Body of pancreas (tissue), 4 donors: ENCODE data around the gene TXNDC16. TPM values are rescaled to one million over a fixed set of nuclear protein-coding genes. Genes with fewer than 3 reads are reported as not detected.

Experiments
- ATAC-seq: fragments of 150-250 bp; one replicate; pipeline ENCODE4 v1.9.1; 2016
- DNase-seq, 4 donors: peaks; one replicate each; pipeline ENCODE4 v3.0.0-alpha.2; 2019
- H3K27ac ChIP-seq, 4 donors: fragments of 200-600 bp; sonication (generic); 1 replicate in 3 of 4; 2 replicates in 1 of 4; pipeline versions ENCODE4 v1.5.1 to v1.6.1; 2016 to 2019; ENCODE audit warnings: mild to moderate bottlenecking in 1 of 4, mixed read lengths in 1 of 4, moderate library complexity in 1 of 4
- H3K27me3 ChIP-seq, 2 donors: fragments of 200-600 bp; sonication (generic); one replicate each; pipeline ENCODE4 v1.6.0; 2016; ENCODE audit warnings: mild to moderate bottlenecking in 1 of 2
- H3K36me3 ChIP-seq, 2 donors: fragments of 200-600 bp; sonication (generic); replicated peaks in 1 of 2; 2 replicates each; pipeline ENCODE4 v1.5.1; 2016; ENCODE audit warnings: low read depth in 2 of 2; ENCODE audit not compliant: insufficient read depth in 1 of 2
- H3K4me1 ChIP-seq: fragments of 200-600 bp; sonication (generic); one replicate; pipeline ENCODE4 v1.6.0; 2016
- H3K4me3 ChIP-seq, 2 donors: fragments of 200-600 bp; sonication (generic); 1 replicate in 1 of 2; 2 replicates in 1 of 2; pipeline ENCODE4 v1.5.1; 2016 to 2019
- H3K9me3 ChIP-seq, 3 donors: fragments of 200-600 bp; sonication (generic); 1 replicate in 2 of 3; 2 replicates in 1 of 3; pipeline ENCODE4 v1.5.1; 2016
- POLR2A ChIP-seq, 3 donors: fragments of 450-650 bp; IDR thresholded peaks; one replicate each; pipeline ENCODE4 v1.6.1; 2016; ENCODE audit warnings: antibody characterized with exemption in 3 of 3, mild to moderate bottlenecking in 2 of 3
- WGBS, 2 donors: methylation state at CpG; one replicate each; pipeline ENCODE4 v1.1.5; 2017; 5-methylcytosine and 5-hydroxymethylcytosine counted together
- intact Hi-C: fragments of 100-400 bp; cut with DNase I; formaldehyde crosslinking; loops from one replicate; pipeline ENCODE4 v1.15.1; 2023
- total RNA-seq, 2 donors: library from RNA; depleted of rRNA; stranded (reverse); fragments of >200 nt; gene quantifications; one replicate each; pipeline ENCODE4 v1.1.0, GENCODE V29; 2016
- TF ChIP-seq, protein P1 (sequence below), 7 experiments: fragments of 450-650 bp in 4 of 7; fragments of 200-600 bp in 3 of 7; sonication (generic) in 3 of 7; IDR thresholded peaks; one replicate each; pipeline ENCODE4 v1.5.1; 2016 to 2019; ENCODE audit warnings: antibody characterized with exemption in 7 of 7

Gene TXNDC16
- total RNA-seq, 2 donors from 2014 or later = 4.0 to 7.5 TPM

DNA sequence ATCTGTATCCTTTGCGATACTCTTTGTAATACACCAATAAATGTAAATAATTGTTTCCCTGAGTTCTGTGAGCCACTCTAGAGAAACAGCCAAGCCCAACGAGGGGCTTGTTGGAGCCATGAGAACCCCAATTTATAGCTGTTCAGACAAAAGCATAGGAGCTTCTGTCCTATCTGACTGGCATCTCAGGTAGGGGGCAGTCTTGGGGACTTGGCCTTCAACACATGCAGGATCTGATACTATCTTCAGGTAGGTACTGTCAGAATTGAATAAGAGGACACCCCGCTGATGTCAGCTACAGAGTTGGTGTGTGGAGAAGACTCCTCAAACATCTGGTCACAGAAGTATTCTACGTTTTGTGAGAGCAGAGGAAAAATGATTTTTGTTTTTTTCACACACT is 25.3 kb downstream of the TXNDC16 start:
- 89 to 94% methylated on average over 4 of the region's 4 CpGs for WGBS, 2 donors

DNA sequence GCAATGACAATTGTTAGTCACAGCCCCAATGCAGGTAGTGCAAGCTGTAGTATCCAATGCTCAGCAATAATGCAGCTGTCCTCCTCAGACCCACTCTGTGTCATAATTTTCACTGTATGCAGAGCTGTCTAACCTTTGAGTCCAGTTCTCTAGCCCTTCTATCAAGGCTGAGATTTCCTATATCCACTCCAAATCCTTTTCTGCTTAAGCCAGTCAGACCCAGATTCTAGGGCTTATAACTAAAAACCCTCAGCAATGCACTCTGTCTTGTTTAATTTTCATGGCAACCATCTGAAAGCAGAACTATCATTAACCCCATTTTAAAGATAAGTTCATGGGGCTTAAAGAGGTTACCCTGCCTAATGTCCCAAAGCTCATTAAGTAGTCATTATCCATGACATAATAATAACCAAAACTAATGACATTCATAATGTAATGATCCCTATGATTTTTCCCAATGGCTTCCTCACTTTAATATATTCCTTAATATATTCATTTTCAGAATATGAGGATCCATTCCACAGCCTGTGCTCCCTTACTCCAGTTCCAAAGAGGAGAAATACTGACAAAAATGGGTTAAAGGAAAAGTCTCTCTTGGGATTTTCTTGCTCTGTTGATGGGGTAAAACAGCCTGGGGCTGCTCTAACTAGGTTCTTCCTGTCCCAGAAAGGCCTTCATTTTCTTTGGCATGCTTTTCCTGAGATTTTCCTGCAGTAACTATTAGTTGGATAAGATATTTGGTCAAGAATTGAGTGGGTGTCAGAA is 29.5 kb downstream of the TXNDC16 start:
- H3K4me1 ChIP-seq = no peaks in the 10 kb centered on the region
- DNase-seq (no peak), ATAC-seq (no peak)
- no peaks in the 10 kb centered on the region for H3K27me3 ChIP-seq
- no peaks in the 10 kb centered on the region for H3K36me3 ChIP-seq
- H3K4me3 ChIP-seq = no peak overlapping the region
- TF ChIP-seq, protein P1, sequence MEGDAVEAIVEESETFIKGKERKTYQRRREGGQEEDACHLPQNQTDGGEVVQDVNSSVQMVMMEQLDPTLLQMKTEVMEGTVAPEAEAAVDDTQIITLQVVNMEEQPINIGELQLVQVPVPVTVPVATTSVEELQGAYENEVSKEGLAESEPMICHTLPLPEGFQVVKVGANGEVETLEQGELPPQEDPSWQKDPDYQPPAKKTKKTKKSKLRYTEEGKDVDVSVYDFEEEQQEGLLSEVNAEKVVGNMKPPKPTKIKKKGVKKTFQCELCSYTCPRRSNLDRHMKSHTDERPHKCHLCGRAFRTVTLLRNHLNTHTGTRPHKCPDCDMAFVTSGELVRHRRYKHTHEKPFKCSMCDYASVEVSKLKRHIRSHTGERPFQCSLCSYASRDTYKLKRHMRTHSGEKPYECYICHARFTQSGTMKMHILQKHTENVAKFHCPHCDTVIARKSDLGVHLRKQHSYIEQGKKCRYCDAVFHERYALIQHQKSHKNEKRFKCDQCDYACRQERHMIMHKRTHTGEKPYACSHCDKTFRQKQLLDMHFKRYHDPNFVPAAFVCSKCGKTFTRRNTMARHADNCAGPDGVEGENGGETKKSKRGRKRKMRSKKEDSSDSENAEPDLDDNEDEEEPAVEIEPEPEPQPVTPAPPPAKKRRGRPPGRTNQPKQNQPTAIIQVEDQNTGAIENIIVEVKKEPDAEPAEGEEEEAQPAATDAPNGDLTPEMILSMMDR (IDR thresholded peaks at IDR 0.05) = no peak
- TF ChIP-seq POLR2A (IDR thresholded peaks at IDR 0.05) = no peak
- H3K27ac ChIP-seq = no peak overlapping the region
- no peaks in the 10 kb centered on the region for H3K9me3 ChIP-seq
- intact Hi-C loops = no loop called here

More for the DNA sequence above, 25.3 kb downstream of the TXNDC16 start:
- Histone ChIP-seq H3K9me3 (no peaks in the 10 kb centered on the region), H3K27me3 (no peaks in the 10 kb centered on the region), H3K27ac (no peak overlapping the region), H3K36me3 (no peaks in the 10 kb centered on the region), H3K4me3 (no peak overlapping the region), H3K4me1 (no peaks in the 10 kb centered on the region)
- intact Hi-C loops = no loop called here
- no peak for ATAC-seq
- no peak for DNase-seq
- TF ChIP-seq, protein P1 (IDR thresholded peaks at IDR 0.05) = no peak
- TF ChIP-seq POLR2A (IDR thresholded peaks at IDR 0.05) = no peak

DNA sequence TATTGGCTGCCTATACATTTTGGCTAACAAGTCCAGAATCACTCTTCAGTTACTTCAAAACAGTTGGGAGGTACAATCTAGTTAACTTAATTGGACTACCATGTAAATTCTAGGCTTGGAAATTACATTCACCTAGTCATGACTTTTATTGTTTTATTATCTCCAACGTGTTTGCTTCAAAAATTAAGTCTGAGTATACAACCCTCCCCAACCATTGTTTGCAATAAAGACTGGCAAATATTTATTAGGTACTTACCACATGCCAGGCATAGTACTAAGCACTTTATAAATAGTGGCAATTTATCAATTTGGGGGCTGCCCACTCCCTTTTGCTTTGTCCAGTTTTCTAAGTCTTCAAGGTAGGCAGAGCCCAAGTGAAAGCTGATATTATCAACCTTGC is 30.3 kb downstream of the TXNDC16 start:
- no peak for DNase-seq
- Histone ChIP-seq H3K4me1 (no peaks in the 10 kb centered on the region), H3K27me3 (no peaks in the 10 kb centered on the region), H3K4me3 (no peak overlapping the region), H3K36me3 (no peaks in the 10 kb centered on the region), H3K9me3 (no peaks in the 10 kb centered on the region), H3K27ac (no peak overlapping the region)
- intact Hi-C loops = no loop called here
- ATAC-seq = no peak
- WGBS, 2 donors = 30 to 44% methylated on average over 1 of the region's 1 CpG
- TF ChIP-seq POLR2A (IDR thresholded peaks at IDR 0.05) = no peak
- TF ChIP-seq, protein P1 (IDR thresholded peaks at IDR 0.05) = no peak

DNA sequence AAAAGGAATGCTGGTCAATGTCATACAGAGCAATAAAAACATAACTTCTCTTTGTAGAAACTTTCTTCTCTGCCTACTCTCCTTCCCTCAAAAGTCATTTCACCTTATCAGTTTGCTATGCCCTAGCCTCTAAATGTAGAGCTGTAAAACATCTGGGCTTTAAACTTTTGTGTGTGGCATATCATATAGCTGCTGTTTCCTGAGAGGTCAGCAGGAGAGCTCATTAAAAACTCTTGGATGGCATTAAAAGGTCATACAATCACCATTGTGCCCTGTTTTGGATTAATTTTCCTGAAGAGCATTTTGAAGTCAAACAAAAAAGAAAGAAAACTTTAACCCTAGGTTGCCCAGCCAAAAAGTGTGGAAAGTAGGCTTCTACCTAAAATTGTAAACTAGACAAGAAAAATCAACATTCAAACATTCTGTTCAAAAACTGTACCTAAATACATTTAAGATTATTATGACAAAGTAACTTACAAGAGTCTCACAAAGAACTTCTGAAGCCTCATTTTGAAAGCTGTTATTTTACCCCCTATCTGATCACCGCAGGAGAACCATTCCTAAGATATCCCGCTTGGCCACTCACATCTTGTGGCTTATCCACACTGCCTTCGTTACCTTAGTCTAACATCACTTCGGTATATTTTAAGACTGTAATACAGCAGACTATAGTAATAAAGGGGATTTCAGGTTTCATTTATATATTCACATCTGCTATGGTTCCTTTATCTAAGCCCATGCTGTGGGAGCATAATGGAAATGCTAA is 38.1 kb downstream of the TXNDC16 start:
- ATAC-seq = no peak

More for the DNA sequence above, 38.1 kb downstream of the TXNDC16 start:
- TF ChIP-seq, protein P1 (IDR thresholded peaks at IDR 0.05) = no peak
- 92 to 98% methylated on average over 4 of the region's 4 CpGs for WGBS, 2 donors
- DNase-seq = no peak
- intact Hi-C loops = no loop called here
- Histone ChIP-seq H3K9me3 (no peaks in the 10 kb centered on the region), H3K27me3 (no peaks in the 10 kb centered on the region), H3K4me3 (no peak overlapping the region), H3K36me3 (no peaks in the 10 kb centered on the region), H3K27ac (no peak overlapping the region), H3K4me1 (no peaks in the 10 kb centered on the region)
